Activated T-cell treated with anti-CD3 and anti-CD28 coated beads for 48 hours (primary cell): ENCODE data around the gene DMXL2.
"Not testable (repeated sequence)": the region's sequence is repeated elsewhere in the genome, so short reads cannot be mapped to it uniquely, and the experiment has no call there.

Source experiments
- DNase-seq: peaks from one replicate; pipeline ENCODE4 v3.0.0-alpha.2; 2020; ENCODE audit warnings: low read depth

DMXL2 gene

DNA sequence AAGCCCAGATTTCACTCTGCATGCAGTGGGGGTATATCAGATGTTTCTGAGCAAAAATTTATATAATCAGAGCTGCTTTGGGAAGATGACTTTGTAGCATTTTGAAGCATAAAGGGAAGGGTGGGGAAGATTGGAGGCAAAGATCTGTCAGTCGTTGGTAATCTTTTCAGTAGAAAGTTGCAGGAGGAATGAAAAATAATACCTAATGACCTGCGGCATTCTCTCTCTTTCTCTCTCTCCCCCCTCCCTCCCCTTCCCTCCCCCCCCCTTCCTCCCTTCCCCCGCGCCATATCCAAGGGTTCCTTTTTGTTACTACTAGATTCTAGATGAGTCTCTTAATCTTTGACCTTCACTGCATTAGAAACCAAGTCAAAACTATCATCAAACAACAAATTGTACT lies 1.5 kb upstream of the DMXL2 start:
- DNase-seq = no peak

DNA sequence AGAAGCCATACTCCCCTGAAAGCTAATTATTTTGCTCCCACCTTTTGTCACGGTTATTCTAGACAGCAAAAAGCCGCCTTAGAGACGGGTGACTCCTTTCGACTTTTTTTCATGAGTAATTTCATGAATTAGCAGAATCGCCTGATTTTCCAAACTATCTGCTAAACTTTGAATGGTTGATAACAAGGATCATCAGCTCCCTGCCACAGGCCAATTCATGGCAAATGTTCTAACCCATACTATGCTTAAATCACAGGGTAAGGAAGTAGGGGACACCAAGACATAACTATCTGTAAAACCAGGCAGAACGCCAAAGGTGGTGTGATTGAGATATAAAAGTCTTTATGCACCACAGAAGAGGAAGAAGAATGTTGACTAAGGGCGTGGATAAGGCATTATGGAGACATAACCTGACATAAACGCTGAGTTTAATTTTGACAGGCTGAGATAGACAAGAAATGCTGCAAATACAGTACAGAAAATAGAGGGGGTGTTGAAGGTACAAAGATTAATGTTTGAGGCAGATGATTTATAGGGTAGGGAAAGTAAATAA lies 891 bp upstream of the DMXL2 start:
- DNase-seq = no peak

DNA sequence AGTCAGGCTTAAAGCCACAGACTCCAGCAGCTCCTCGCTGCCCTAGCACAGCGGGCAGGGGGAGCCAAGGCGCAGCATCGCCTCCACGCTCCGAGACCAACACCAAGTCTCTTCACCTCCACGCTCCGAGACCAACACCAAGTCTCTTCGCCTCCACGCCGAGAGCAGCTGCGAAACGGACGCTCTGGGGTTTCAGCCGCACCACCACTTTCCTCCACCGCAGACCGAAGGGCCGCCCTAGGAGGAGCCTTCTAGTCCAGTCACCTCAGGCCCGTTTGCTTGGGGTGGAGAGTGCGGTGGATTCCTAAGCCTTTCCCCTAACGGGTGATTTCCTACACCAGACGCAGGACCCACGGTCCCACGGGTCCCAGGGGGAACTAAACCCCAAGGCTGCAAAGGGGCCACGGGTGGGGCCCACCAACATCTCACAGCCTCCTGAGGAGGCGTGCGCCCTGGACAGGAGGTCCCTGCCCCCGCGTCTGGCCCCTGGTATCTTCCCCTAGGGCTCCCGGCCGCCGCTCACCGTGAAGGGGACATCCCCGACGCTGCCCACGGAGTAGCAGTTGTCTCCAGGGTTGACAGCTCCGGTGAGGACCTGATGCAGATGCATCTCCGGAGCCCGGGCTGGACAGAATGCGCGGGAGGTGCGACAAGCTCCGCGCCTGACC lies 501 bp downstream of the DMXL2 start:
- DNase-seq = peak; percentile 35

DNA sequence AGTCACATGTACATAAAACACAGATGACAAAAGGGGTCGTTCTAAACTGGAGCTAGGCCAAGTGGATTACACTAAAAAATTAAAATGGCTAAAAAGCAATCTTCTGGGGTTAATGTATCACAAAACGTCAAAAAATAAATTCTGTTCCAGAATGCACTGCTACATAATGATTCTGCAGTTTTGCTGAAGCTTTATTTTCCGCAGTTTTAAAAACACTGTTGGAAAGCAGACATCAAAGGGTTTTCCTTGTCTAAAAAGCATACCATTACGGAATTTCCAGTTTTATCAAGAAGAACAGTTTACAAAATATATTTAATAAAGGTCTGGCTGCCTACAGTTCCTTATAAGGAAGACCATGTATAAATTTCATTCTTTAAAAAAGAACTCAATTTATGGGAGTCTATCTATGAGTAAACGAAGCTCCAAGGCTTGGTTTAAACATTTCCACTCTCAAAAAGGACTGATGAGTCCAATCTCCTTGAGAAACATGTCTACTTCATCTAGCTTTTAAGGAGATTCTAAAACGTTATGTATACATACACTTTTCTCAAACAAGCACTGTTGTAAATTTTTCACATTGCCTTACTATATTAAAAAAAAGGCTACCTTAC lies 1.3 kb downstream of the DMXL2 start:
- DNase-seq = no peak

DNA sequence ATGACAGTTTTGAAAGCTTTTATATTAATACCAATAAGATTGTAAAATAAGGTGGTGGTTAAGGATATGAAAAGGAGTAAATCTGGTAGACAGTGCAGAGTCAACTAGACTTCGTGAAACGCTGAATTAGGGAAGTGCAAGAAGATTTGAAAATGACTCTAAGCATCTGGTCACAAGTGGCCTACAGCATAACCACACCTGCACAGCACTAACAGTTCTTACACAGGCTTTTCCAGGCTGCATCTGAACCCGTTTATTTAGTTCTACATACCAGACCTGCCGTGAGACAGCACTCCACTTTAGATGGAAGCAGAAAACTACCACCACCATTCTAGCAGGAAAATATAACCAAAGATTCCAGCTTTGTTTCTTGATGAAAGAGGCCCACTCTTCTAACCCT lies 1.9 kb downstream of the DMXL2 start:
- DNase-seq = no peak

DNA sequence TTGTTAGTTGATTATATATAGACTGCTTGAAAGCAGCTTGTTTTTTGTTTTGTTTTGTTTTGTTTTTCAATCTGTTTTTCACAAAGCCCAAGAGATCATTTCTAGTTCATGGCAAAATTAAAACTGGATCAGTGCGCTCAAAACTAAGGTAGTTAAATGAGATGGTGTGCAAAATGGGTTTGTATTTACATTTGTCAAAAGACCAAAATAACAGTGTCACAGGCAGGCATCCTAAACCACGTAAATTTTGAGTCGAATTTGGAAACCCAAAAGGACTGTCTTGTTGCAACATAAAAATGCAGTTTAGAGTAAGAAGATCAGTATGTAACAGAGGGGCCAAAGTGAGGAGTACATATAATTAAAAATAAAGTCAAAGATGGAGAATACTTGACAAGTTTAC lies 2.4 kb downstream of the DMXL2 start:
- no peak for DNase-seq

DNA sequence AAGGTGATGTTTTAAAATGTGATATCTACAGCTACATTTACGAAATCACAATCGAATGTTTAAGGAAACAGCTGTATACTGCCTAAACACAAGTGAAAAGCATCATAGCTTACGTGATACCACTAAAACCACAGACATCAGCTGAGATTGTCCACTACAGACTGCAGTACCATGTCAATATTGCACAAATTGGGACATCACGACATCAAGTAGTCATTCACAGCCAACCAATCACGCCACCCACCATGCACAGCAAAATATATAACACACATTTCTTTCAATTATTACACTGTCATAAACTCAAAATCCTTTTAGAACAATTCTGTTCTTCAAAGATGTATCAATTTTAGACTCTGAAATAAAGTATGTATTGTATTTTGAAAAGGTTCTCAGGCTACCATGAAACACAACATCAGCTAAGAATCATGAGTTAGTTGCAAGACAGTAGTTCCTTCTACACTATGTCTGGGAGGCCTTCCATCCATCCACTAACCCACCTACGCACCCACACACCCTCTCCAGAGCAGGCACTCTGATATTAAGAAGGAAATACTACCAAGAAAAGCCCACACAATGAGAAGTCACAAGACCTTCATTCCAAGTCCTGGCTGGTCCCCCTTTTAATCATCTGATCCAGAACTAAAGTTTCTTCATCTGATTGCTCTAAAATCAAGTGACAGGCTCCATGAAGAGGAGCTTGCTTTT lies 3.1 kb downstream of the DMXL2 start:
- DNase-seq = no peak

DNA sequence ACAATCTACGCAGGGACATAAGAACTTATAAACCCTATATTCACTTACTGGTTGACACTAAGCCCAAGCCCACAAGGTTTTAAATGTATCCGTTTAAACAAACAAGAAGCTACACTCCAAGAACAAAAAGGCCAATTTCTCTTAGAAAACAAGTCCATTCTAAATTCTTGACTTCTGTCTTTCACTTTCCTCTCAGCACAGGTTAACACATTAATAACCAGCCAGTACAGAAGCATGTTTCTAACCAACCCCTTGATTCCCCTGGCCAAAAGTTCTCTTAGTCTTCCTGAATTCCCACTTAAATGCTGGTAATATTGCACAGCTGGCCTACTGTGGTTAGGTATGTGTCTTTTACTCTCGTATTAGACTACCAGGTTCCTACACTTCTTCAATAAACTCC lies 4.7 kb downstream of the DMXL2 start:
- no peak for DNase-seq

DNA sequence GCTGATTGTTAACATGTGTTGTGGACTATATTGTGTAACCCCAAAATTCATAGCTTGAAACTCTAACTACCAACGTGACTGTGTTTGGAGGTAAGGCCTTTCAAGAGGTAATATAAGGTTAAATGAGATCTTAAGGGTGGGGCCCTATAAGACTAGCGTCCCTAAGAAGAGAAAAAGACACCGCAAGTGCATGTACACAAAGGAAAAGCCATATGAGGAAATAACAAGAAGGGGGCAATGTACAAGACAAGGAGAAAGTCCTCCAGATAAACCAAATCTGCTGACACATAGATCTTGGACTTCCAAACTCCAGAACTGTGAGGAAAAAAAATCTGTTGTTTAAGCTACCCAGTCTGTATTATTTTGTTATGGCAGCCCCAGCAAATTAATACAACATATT lies 8.6 kb downstream of the DMXL2 start:
- no peak for DNase-seq

DNA sequence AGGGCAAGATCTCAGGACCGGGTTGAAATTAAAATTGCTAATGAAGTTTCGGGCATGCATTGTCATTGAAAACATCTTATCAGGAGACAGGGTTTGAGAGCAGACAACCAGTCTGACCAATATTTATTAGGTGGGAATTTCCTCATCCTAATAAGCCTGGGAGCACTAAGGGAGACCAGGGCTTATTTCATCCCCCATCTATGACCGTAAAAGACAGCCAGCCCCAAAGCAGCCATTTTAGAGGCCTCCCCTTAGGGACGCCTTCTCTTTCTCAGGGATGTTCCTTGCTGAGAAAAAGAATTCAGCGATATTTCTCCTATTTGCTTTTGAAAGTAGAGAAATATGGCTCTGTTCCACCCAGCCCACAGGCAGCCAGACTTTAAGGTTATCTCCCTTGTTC lies 9.9 kb downstream of the DMXL2 start:
- DNase-seq = not testable (repeated sequence)

DNA sequence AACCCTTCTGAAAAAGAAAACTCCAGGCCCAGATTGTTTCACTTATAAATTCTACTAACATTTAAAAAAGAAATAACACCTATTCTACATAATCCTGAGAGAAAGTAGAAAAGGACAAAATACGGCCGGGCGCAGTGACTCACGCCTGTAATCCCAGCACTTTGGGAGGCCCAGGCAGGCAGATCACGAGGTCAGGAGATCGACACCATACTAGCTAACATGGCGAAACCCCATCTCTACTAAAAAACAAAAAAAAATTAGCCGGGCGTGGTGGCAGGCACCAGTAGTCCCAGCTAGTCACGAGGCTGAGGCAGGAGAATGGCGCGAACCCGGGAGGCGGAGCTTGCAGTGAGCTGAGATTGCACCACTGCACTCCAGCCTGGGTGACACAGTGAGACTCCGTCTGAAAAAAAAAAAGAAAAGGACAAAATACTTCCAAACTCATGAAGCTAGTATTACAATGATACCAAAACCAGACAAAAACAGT lies 19.1 kb downstream of the DMXL2 start:
- DNase-seq = not testable (repeated sequence)

DNA sequence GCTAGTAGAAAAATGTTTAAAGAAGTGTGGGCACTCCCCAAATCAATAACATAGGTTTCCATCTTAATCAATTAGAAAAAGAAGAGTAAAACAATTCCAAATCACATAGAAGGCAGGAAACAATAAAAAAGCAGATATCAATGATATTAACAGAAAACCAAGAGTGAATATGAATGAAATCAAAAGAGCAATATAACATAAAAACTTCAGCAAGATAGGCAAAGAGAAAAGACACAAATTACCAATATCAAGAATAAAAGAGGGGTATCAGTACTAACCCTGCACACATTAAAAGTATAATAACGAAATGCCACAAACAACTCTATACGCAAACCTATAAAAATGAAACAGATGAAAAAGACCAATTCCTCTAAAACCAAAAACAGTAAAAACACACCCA lies 19.6 kb downstream of the DMXL2 start:
- no peak for DNase-seq

DNA sequence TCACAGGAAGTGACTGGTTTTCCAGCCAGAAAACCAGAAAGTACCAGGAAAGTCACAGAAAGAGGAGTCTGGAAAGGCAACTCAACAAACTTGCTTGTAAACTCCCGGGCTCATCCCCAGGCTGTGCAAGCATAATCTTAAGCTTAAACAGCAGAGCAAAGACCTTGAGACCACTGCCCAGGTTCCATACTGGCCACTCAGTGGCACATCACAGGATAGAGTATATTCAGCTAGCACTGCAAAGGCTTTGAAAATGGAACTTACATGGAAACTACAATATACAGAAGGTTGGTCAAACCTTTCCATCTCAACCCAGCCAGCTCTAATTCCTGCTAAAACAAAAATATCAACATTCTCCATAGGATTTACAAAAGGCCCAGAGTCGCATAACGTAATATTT lies 20.1 kb downstream of the DMXL2 start:
- DNase-seq = no peak

DNA sequence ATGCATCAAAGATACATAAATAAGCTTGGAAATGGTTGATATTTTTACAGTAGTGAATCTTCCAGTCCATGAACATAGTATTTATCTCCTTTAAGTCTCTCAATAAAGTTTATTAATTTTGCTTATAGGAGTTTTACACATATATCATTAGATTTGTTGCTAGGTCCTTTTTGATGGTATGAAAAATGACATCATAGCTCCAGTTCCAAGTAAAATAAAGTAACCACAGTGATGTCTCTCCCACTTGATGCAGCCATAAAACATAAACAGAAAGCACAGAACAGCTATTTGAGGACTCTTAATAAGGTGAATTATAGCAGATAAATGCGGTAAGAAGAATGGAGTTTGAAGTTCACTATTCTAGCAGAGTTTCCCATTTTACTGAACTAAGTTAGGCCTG lies 20.8 kb downstream of the DMXL2 start:
- no peak for DNase-seq

DNA sequence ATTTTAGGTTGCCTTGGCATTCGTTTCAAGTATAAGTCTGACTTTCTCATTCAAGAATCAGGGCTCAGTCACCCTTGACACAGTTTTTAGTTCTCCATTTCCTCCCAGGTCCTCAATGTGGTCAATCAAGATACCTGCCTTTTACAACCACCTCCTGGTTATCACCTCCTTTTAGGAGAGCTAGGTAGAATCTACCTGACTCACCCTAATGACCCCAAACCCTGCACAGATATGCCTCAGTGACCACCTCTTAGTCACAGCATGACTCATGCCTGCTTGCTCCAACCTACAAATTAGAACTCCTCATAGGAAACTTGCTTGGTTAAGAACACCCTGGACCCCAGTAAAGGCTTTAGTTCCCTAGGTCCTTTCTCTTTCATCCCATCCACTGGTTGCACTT lies 22.5 kb downstream of the DMXL2 start:
- no peak for DNase-seq

DNA sequence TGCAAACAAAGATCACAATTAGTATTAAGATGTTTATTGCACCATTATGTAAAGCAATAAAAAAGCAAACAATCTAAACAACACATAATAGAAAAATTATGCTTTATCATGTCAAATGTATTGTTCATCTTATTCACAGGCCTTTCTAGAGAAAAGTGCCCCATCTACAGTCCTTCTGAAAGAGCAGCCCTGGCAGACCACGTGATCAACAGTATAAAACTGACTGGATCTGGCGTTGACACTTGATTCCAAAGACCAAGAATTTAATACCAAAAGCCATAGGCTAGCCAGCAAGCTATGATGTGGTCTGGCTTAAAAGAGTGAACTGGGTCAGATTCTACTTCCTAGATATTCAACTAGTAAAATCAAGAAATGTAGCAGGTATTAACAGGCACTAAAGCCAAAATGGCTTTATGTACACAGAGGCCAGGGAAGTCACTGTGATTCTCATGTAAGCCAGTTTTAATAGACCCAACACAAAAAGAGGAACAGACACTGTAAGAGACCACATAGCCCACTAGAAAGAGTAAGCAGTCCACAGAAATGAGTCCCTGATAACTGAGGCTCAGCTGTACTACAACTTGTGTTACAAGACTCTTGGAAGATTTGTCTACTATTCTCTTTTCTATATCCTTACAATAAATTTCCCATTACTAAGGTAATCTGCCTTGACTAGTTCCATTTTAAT lies 32.5 kb downstream of the DMXL2 start:
- DNase-seq = no peak

DNA sequence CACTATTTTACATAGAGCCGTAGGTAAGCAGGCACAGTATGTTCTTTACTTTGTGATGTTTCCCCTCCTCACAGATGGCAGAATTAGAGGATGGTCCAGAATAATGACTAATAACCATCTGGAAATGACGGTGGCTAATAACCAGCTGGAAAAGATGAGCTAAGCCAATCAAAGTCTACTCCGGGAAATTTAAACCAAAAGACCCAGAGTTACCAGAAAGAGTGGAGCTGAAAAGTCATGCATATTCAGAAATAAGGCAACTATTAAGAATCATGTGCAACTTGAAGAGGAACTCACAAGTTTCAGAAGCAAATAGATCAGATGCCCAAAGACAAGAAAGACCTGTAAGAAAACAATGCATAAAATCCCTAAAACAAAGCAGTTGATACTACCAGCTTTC lies 33.6 kb downstream of the DMXL2 start:
- no peak for DNase-seq

DNA sequence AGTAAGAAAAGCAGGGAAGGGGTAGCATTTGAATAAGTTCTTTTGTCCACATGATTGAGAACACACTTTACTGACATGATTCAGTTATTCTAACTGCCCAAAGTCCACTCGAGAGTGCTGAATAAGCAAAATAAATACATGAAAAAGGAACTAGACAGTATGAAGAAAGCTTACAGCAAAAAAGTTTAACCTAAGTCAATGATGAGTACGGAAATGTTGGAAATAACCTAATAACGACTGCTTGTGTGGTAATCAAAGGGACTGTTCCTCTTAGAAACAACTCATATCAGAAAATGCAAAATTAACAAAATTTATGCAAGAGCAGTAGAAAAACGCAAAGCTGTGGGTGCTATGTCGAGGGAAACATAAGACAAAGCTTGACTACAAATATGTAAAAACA lies 36.6 kb downstream of the DMXL2 start:
- no peak for DNase-seq

DNA sequence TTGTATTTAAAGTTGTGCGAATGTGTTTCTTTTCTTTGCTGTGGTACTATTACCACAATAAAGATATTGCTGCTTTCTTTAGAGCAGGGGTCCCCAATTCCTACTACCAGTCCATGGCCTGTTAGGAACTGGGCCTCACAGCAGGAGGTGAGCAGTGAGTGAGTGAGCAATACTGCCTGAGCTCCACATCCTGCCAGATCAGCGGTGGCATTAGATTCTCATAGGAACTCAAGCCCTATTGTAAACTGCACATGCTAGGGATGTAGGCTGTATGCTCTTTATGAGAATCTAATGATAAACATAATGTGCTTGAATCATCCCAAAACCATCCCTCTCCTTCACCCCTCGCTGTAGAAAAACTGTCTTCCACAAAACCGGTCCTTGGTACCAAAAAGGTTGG lies 41.6 kb downstream of the DMXL2 start:
- DNase-seq = no peak

DNA sequence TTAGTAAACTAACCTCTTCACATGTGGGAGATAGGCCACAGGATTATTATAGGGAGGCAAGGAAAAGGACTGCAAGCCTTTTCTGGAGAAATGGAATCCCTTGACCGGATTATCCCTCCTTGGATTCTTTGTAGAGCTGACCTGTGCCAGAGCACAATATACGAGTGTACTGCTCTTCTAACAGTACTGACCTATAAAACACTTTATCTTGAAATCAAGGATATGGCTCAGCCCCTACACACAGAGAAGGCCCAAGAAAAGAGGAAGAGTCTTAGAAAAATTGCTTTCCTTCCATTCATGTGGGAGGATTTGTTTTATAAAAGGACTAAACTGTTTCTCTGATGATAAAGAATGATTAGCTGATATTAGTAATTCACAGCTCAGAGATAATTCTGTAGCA lies 42.2 kb downstream of the DMXL2 start:
- DNase-seq = no peak

DNA sequence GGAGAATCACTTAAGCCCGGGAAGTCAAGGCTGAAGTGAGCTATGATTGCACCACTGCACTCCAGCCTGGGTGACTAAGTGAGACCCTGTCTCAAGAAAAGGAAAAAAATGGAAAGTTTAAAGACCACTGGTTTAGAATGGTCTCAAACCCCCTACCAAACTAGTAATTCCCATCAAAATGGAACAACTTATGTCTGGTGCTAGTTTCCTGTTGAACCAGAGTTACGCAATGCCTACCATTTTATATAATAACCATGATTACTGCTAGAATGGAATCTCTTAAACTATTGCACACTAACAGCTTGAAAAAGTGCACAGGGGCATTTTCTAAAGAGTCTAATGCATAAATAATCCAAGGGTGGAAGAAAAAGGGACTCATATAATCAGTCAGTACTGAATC lies 43.6 kb downstream of the DMXL2 start:
- DNase-seq = no peak

DNA sequence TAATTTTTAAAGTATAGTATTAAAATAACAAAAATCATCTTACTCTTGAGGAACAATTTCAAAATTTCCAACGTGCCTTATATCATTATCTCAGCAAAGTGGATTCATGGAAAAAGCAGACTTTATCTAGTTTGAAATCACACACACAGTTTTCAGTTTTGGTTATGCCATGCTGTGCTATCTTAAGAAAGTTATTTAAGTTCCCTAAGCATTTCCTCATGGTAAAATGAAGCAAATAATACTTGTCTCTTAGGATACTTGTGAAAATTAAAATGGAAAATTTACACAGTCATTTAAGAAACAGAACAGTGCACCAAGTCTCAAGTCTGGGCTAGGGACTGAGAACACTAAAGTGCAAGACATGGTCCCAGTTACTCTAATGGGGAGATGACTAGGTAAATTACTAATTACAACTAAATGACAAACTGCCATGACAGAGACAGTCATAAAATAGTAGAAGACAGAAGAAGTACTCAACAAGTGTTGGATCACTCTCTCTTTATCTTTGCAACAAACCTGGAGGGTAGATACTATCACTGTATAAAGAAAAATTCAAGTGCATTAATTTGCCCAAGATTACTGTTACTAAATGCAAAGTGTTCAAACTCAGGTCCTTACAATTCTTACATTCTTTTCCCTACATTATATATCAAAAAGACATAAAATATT lies 44.8 kb downstream of the DMXL2 start:
- DNase-seq = no peak
